Endothelial cell of umbilical vein (primary cell): ENCODE measurements around the gene INPP5A.
"Not testable (repeated sequence)": the region's sequence is repeated elsewhere in the genome, so short reads cannot be mapped to it uniquely, and the experiment has no call there.

Experiments used
- EZH2 ChIP-seq: IDR thresholded peaks from 2 replicates; pipeline ENCODE4 v1.6.1; 2012; ENCODE audit warnings: borderline replicate concordance, low read depth, mild to moderate bottlenecking, moderate library complexity, low read length, inconsistent platforms; ENCODE audit not compliant: severe bottlenecking
- FOS ChIP-seq: IDR thresholded peaks from 2 replicates; pipeline ENCODE4 v1.6.1; 2011; ENCODE audit warnings: mild to moderate bottlenecking, low read length, moderate library complexity, borderline replicate concordance; ENCODE audit not compliant: insufficient read depth
- GATA2 ChIP-seq: IDR thresholded peaks from 2 replicates; pipeline ENCODE4 v1.7.0; 2011; ENCODE audit warnings: low read depth, mild to moderate bottlenecking, moderate library complexity, mixed read lengths, low read length; ENCODE audit not compliant: insufficient read length, insufficient read depth
- JUN ChIP-seq: IDR thresholded peaks from 2 replicates; pipeline ENCODE4 v1.6.1; 2011; ENCODE audit warnings: borderline replicate concordance, low read depth; ENCODE audit not compliant: insufficient read length, insufficient read depth
- MYC ChIP-seq: IDR thresholded peaks from one replicate; pipeline ENCODE4 v1.6.1; 2011; ENCODE audit warnings: mild to moderate bottlenecking, low read depth, low read length
- POLR2A ChIP-seq: IDR thresholded peaks from 2 replicates; pipeline ENCODE4 v1.6.1; 2012; ENCODE audit warnings: low read depth, mild to moderate bottlenecking, control low read depth, low read length
- POLR2AphosphoS5 ChIP-seq: IDR thresholded peaks from 2 replicates; pipeline ENCODE4 v1.6.1; 2012; ENCODE audit warnings: low read depth, mild to moderate bottlenecking, control low read depth, low read length, moderate library complexity; ENCODE audit not compliant: insufficient read depth
- TF ChIP-seq, protein P1 (sequence below), 2 donors: IDR thresholded peaks; 1 replicate in 1 of 2; 2 replicates in 1 of 2; pipeline ENCODE4 v1.5.1; 2011; ENCODE audit warnings: low read length in 2 of 2, mild to moderate bottlenecking in 2 of 2, moderate library complexity in 2 of 2, control low read depth in 1 of 2, inconsistent platforms in 1 of 2, low read depth in 1 of 2; ENCODE audit not compliant: insufficient read depth in 1 of 2; ENCODE audit errors: extremely low read depth in 1 of 2
- TF ChIP-seq, protein P2 (sequence below): IDR thresholded peaks from 2 replicates; pipeline ENCODE4 v1.6.1; 2011; ENCODE audit not compliant: insufficient read depth, insufficient read length

DNA sequence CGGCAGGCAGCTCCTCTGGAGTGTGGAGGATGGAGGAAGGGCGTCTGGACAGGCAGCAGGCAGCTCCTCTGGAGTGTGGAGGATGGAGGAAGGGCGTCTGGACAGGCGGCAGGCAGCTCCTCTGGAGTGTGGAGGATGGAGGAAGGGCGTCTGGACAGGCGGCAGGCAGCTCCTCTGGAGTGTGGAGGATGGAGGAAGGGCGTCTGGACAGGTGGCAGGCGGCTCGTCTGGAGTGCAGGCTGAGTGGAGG is 167.2 kb downstream of the INPP5A start:
- TF ChIP-seq, protein P1, sequence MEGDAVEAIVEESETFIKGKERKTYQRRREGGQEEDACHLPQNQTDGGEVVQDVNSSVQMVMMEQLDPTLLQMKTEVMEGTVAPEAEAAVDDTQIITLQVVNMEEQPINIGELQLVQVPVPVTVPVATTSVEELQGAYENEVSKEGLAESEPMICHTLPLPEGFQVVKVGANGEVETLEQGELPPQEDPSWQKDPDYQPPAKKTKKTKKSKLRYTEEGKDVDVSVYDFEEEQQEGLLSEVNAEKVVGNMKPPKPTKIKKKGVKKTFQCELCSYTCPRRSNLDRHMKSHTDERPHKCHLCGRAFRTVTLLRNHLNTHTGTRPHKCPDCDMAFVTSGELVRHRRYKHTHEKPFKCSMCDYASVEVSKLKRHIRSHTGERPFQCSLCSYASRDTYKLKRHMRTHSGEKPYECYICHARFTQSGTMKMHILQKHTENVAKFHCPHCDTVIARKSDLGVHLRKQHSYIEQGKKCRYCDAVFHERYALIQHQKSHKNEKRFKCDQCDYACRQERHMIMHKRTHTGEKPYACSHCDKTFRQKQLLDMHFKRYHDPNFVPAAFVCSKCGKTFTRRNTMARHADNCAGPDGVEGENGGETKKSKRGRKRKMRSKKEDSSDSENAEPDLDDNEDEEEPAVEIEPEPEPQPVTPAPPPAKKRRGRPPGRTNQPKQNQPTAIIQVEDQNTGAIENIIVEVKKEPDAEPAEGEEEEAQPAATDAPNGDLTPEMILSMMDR (IDR thresholded peaks at IDR 0.05; ENCODE audit: extremely low read depth in 1 of 2, insufficient read depth in 1 of 2, low read depth in 1 of 2, low read length in 2 of 2), result not testable (repeated sequence)
- TF ChIP-seq POLR2AphosphoS5, POLR2A, EZH2, MYC, JUN, FOS, GATA2: not testable (repeated sequence)
- TF ChIP-seq, protein P2, sequence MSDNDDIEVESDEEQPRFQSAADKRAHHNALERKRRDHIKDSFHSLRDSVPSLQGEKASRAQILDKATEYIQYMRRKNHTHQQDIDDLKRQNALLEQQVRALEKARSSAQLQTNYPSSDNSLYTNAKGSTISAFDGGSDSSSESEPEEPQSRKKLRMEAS, result not testable (repeated sequence)
